Muscle of leg (tissue), 11 donors: ENCODE measurements around the gene ABCA7. TPM values are rescaled to one million over a fixed set of nuclear protein-coding genes. Genes with fewer than 3 reads are reported as not detected.
"Not testable (repeated sequence)": the region's sequence is repeated elsewhere in the genome, so short reads cannot be mapped to it uniquely, and the experiment has no call there.

ENCODE experiments used
- DNase-seq: peaks from one replicate; pipeline ENCODE4 v3.0.0; 2013
- H3K27ac ChIP-seq: one replicate; pipeline ENCODE4 v1.5.1; 2013; ENCODE audit warnings: mild to moderate bottlenecking, low read length, control low read depth
- H3K27me3 ChIP-seq: one replicate; pipeline ENCODE4 v1.6.1; 2013; ENCODE audit warnings: low read length; ENCODE audit not compliant: control insufficient read depth, insufficient read depth
- H3K36me3 ChIP-seq: one replicate; pipeline ENCODE4 v1.6.1; 2013; ENCODE audit warnings: low read length; ENCODE audit not compliant: control insufficient read depth, insufficient read depth
- H3K4me1 ChIP-seq: one replicate; pipeline ENCODE4 v1.6.1; 2013; ENCODE audit warnings: low read length; ENCODE audit not compliant: control insufficient read depth, insufficient read depth
- H3K4me3 ChIP-seq: one replicate; pipeline ENCODE4 v1.5.1; 2013; ENCODE audit warnings: low read length, control low read depth
- H3K9me3 ChIP-seq: replicated peaks from 2 replicates; pipeline ENCODE4 v1.6.1; 2013; ENCODE audit warnings: low read depth, low read length; ENCODE audit not compliant: control insufficient read depth
- WGBS: methylation state at CpG from one replicate; pipeline ENCODE4 v1.1.5; 2013; ENCODE audit warnings: missing lambda C conversion rate; ENCODE audit not compliant: insufficient coverage; 5-methylcytosine and 5-hydroxymethylcytosine counted together
- polyA plus RNA-seq, 8 donors: library from polyadenylated mRNA; unstranded; fragments of 120-200 nt; gene quantifications; one replicate each; pipeline versions ENCODE4 v1.2.1 to v1.2.3, GENCODE V29; 2013; ENCODE audit warnings: inconsistent platforms in 1 of 8, low replicate concordance in 1 of 8; ENCODE audit not compliant: insufficient read length in 8 of 8, insufficient read depth in 1 of 8
- total RNA-seq: library from RNA; stranded (reverse); fragments of 120-200 nt; gene quantifications from one replicate; pipeline ENCODE4 v1.2.4, GENCODE V29; 2013

Gene ABCA7
- total and polyA plus RNA-seq, 9 donors, result 7.9 to 23.0 (median 12.6) TPM

- peaks cover 49% of the 10 kb centered on the region for H3K36me3 ChIP-seq
- no peaks in the 10 kb centered on the region for H3K27me3 ChIP-seq
- 21% methylated on average over 37 of the region's 44 CpGs for WGBS
- H3K9me3 ChIP-seq, result no peaks in the 10 kb centered on the region
- peak overlapping the region; percentile 18 for H3K4me3 ChIP-seq
- H3K27ac ChIP-seq, result peak overlapping the region; percentile 88
- peaks cover 29% of the 10 kb centered on the region for H3K4me1 ChIP-seq
- DNase-seq, result peak; percentile 94
Measured at GRCh38 chr19:1113030-1113985, 73.4 kb downstream of the ABCA7 start.

- peaks cover 52% of the 10 kb centered on the region for H3K36me3 ChIP-seq
- H3K4me1 ChIP-seq, result peaks cover 29% of the 10 kb centered on the region
- 90% methylated on average over 25 of the region's 25 CpGs for WGBS
- H3K9me3 ChIP-seq, result no peaks in the 10 kb centered on the region
- peak overlapping the region; percentile 88 for H3K27ac ChIP-seq
- no peak overlapping the region for H3K4me3 ChIP-seq
- H3K27me3 ChIP-seq, result no peaks in the 10 kb centered on the region
- no peak for DNase-seq
Measured at GRCh38 chr19:1113986-1114483, 74.1 kb downstream of the ABCA7 start.

- not testable (repeated sequence) for H3K4me3 ChIP-seq, H3K9me3 ChIP-seq, DNase-seq, H3K27me3 ChIP-seq, H3K27ac ChIP-seq
- H3K4me1 ChIP-seq, result peaks cover 29% of the 10 kb centered on the region
- H3K36me3 ChIP-seq, result peaks cover 54% of the 10 kb centered on the region
- no CpG with 5 or more reads among the region's 9 CpGs for WGBS
Measured at GRCh38 chr19:1114728-1115127, 74.8 kb downstream of the ABCA7 start.

Other genes starting within 250 kb of the ABCA7 start
- gene PTBP1, start 242.7 kb upstream of the ABCA7 start, total RNA-seq, result 50.6 TPM
- gene PTBP1, start 242.7 kb upstream of the ABCA7 start, polyA plus RNA-seq, result 100 to 1,000 TPM; 101 to 207 (median 152) TPM
- 0.35 TPM for gene PLPPR3, start 218.2 kb upstream of the ABCA7 start, total RNA-seq
- under 1 TPM; 0.13 to 0.90 (median 0.54) TPM for gene PLPPR3, start 218.2 kb upstream of the ABCA7 start, polyA plus RNA-seq
- gene AZU1, start 212.3 kb upstream of the ABCA7 start, total RNA-seq, result 0.18 TPM
- 1 to 10 TPM; 1.2 to 6.5 (median 2.3) TPM for gene AZU1, start 212.3 kb upstream of the ABCA7 start, polyA plus RNA-seq
- gene PRTN3, start 199.1 kb upstream of the ABCA7 start, total RNA-seq, result 0.44 TPM
- gene PRTN3, start 199.1 kb upstream of the ABCA7 start, polyA plus RNA-seq, result 10 to 100 TPM in 1 of 8 donors, 1 to 10 TPM in 7; 1.5 to 11.6 (median 3.9) TPM
- 0.22 TPM for gene ELANE, start 187.8 kb upstream of the ABCA7 start, total RNA-seq
- 1 to 10 TPM in 2 of 8 donors, under 1 TPM in 6; 0.36 to 4.4 (median 0.67) TPM for gene ELANE, start 187.8 kb upstream of the ABCA7 start, polyA plus RNA-seq
- gene CFD, start 180.4 kb upstream of the ABCA7 start, total RNA-seq, result 8.7 TPM
- 1 to 10 TPM; 1.1 to 3.2 (median 1.9) TPM for gene CFD, start 180.4 kb upstream of the ABCA7 start, polyA plus RNA-seq
- 11.6 TPM for gene MED16, start 146.9 kb upstream of the ABCA7 start, total RNA-seq
- 10 to 100 TPM; 31.9 to 48.1 (median 38.4) TPM for gene MED16, start 146.9 kb upstream of the ABCA7 start, polyA plus RNA-seq
- not detected for gene RNU6-9, start 146.6 kb upstream of the ABCA7 start, total RNA-seq
- not detected for gene RNU6-9, start 146.6 kb upstream of the ABCA7 start, polyA plus RNA-seq
- gene R3HDM4, start 126.9 kb upstream of the ABCA7 start, total RNA-seq, result 13.1 TPM
- 10 to 100 TPM; 30.4 to 38.6 (median 34.7) TPM for gene R3HDM4, start 126.9 kb upstream of the ABCA7 start, polyA plus RNA-seq
- not detected for gene KISS1R, start 122.8 kb upstream of the ABCA7 start, total RNA-seq
- not detected for gene KISS1R, start 122.8 kb upstream of the ABCA7 start, polyA plus RNA-seq
- 9.7 TPM for gene ARID3A, start 114.1 kb upstream of the ABCA7 start, total RNA-seq
- gene ARID3A, start 114.1 kb upstream of the ABCA7 start, polyA plus RNA-seq, result 10 to 100 TPM in 7 of 8 donors, 1 to 10 TPM in 1; 9.4 to 19.1 (median 16.7) TPM
- gene WDR18, start 55.8 kb upstream of the ABCA7 start, total RNA-seq, result 24.6 TPM
- gene WDR18, start 55.8 kb upstream of the ABCA7 start, polyA plus RNA-seq, result 10 to 100 TPM; 25.9 to 46.9 (median 32.8) TPM
- gene GRIN3B, start 39.7 kb upstream of the ABCA7 start, total RNA-seq, result not detected
- under 1 TPM; 0.11 to 0.58 (median 0.30) TPM for gene GRIN3B, start 39.7 kb upstream of the ABCA7 start, polyA plus RNA-seq
- gene TMEM259, start 19.0 kb upstream of the ABCA7 start, total RNA-seq, result 60.5 TPM
- gene TMEM259, start 19.0 kb upstream of the ABCA7 start, polyA plus RNA-seq, result 100 to 1,000 TPM in 3 of 8 donors, 10 to 100 TPM in 5; 73.8 to 115 (median 87.3) TPM
- not detected for gene RNU6-2, start 18.6 kb upstream of the ABCA7 start, total RNA-seq
- not detected for gene RNU6-2, start 18.6 kb upstream of the ABCA7 start, polyA plus RNA-seq
- gene CNN2, start 13.5 kb upstream of the ABCA7 start, total RNA-seq, result 31.3 TPM
- 10 to 100 TPM; 51.3 to 64.9 (median 54.3) TPM for gene CNN2, start 13.5 kb upstream of the ABCA7 start, polyA plus RNA-seq
- gene ARHGAP45, start 27.1 kb downstream of the ABCA7 start, total RNA-seq, result 5.0 TPM
- 10 to 100 TPM in 7 of 8 donors, 1 to 10 TPM in 1; 8.6 to 13.1 (median 11.2) TPM for gene ARHGAP45, start 27.1 kb downstream of the ABCA7 start, polyA plus RNA-seq
- 69.6 TPM for gene POLR2E, start 55.3 kb downstream of the ABCA7 start, total RNA-seq
- 100 to 1,000 TPM; 117 to 149 (median 133) TPM for gene POLR2E, start 55.3 kb downstream of the ABCA7 start, polyA plus RNA-seq
- 145 TPM for gene GPX4, start 63.9 kb downstream of the ABCA7 start, total RNA-seq
- 100 to 1,000 TPM; 156 to 203 (median 163) TPM for gene GPX4, start 63.9 kb downstream of the ABCA7 start, polyA plus RNA-seq
- gene SBNO2, start 134.2 kb downstream of the ABCA7 start, total RNA-seq, result 7.4 TPM
- gene SBNO2, start 134.2 kb downstream of the ABCA7 start, polyA plus RNA-seq, result 10 to 100 TPM in 6 of 8 donors, 1 to 10 TPM in 2; 8.8 to 16.7 (median 12.4) TPM
- 46.9 TPM for gene STK11, start 165.7 kb downstream of the ABCA7 start, total RNA-seq
- 10 to 100 TPM; 45.3 to 59.1 (median 56.8) TPM for gene STK11, start 165.7 kb downstream of the ABCA7 start, polyA plus RNA-seq
- gene CBARP, start 197.9 kb downstream of the ABCA7 start, total RNA-seq, result 0.84 TPM
- gene CBARP, start 197.9 kb downstream of the ABCA7 start, polyA plus RNA-seq, result 1 to 10 TPM; 1.1 to 2.9 (median 1.9) TPM
- gene ATP5F1D, start 201.6 kb downstream of the ABCA7 start, total RNA-seq, result 99.2 TPM
- gene ATP5F1D, start 201.6 kb downstream of the ABCA7 start, polyA plus RNA-seq, result 100 to 1,000 TPM; 134 to 211 (median 166) TPM
- 9.2 TPM for gene MIDN, start 208.5 kb downstream of the ABCA7 start, total RNA-seq
- gene MIDN, start 208.5 kb downstream of the ABCA7 start, polyA plus RNA-seq, result 10 to 100 TPM; 27.8 to 54.7 (median 41.0) TPM
- 402 TPM for gene CIRBP, start 229.2 kb downstream of the ABCA7 start, total RNA-seq
- 100 to 1,000 TPM; 505 to 613 (median 556) TPM for gene CIRBP, start 229.2 kb downstream of the ABCA7 start, polyA plus RNA-seq
- gene FAM174C, start 235.4 kb downstream of the ABCA7 start, total RNA-seq, result 14.0 TPM
- 10 to 100 TPM; 11.6 to 17.8 (median 15.1) TPM for gene FAM174C, start 235.4 kb downstream of the ABCA7 start, polyA plus RNA-seq
- 1.1 TPM for gene EFNA2, start 245.8 kb downstream of the ABCA7 start, total RNA-seq
- 1 to 10 TPM in 7 of 8 donors, under 1 TPM in 1; 0.42 to 4.5 (median 2.5) TPM for gene EFNA2, start 245.8 kb downstream of the ABCA7 start, polyA plus RNA-seq